Cardiac fibroblast (primary cell): ENCODE data around the gene KDM2A.
A peak's percentile ranks its signal among the peaks of the same experiment; 100 is the strongest.
"Not testable (repeated sequence)": the region's sequence is repeated elsewhere in the genome, so short reads cannot be mapped to it uniquely, and the experiment has no call there.

Source experiments
- DNase-seq, 2 donors: peaks; one replicate each; pipeline versions ENCODE4 v3.0.0 to v3.0.0-alpha.2; 2010; ENCODE audit warnings: low read depth in 2 of 2
- H3K4me3 ChIP-seq, 2 donors: replicated peaks in 1 of 2; 1 replicate in 1 of 2; 2 replicates in 1 of 2; pipeline ENCODE4 v1.5.1; 2011; ENCODE audit warnings: low read depth in 2 of 2, low read length in 2 of 2, mild to moderate bottlenecking in 2 of 2, moderate library complexity in 1 of 2
- TF ChIP-seq, protein P1 (sequence below): IDR thresholded peaks from one replicate; pipeline ENCODE4 v1.5.1; 2011; ENCODE audit warnings: low read depth, mild to moderate bottlenecking, low read length, inconsistent platforms

KDM2A gene

DNA sequence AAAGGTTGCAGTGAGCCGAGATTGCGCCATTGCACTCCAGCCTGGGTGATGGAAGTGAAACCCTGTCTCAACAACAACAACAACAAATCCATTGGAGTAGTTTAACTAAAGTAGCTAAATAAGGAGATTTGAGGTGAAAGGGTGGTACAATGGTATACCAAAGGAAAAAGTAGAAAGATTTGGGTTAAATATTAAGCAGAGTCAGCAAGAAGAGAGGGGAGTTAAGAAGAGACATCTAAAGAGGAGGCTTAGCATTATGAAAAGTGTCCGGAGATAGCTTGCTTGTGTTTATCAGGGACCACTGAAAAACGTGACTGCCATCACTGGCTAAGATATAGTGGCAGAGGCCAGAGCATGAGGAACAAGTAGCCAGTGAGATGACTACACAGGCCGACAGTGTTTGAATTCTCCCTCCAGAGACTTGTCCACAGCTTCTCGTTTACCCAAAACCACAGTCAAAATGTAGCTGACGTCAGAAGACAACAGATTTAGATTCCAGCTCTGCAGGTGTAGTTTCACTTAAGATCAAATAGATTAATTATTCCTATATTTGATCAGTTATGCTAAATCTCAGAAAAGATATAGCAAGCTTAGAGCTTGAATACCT is 114.6 kb downstream of the KDM2A start:
- no peak for DNase-seq
- H3K4me3 ChIP-seq, result no peak overlapping the region
- TF ChIP-seq, protein P1, sequence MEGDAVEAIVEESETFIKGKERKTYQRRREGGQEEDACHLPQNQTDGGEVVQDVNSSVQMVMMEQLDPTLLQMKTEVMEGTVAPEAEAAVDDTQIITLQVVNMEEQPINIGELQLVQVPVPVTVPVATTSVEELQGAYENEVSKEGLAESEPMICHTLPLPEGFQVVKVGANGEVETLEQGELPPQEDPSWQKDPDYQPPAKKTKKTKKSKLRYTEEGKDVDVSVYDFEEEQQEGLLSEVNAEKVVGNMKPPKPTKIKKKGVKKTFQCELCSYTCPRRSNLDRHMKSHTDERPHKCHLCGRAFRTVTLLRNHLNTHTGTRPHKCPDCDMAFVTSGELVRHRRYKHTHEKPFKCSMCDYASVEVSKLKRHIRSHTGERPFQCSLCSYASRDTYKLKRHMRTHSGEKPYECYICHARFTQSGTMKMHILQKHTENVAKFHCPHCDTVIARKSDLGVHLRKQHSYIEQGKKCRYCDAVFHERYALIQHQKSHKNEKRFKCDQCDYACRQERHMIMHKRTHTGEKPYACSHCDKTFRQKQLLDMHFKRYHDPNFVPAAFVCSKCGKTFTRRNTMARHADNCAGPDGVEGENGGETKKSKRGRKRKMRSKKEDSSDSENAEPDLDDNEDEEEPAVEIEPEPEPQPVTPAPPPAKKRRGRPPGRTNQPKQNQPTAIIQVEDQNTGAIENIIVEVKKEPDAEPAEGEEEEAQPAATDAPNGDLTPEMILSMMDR, result no peak

- not testable (repeated sequence) for DNase-seq
Observed at GRCh38 chr11:67234571-67234970, 115.5 kb downstream of the KDM2A start.

DNA sequence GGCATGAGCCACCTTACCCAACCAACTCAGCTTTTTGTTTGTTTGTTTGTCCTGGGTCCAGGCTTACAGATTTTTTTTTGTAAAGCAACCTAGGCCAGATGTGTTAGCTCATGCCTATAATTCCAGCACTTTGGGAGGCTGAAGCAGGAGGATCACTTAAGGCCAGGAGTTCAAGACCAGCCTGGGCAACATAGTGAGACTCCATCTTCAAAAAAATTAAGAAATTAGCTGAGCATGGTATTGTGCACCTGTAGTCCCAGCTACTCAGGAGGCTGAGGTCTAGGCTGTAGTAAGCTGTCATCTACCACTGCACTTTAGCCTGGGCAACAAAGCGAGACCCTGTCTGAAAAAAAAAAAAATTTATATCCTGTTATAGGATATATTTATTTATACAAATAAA is 118.5 kb downstream of the KDM2A start:
- TF ChIP-seq, protein P1, result no peak
- H3K4me3 ChIP-seq, result no peak overlapping the region
- DNase-seq, result no peak

More at GRCh38 chr11:67234571-67234970, 115.5 kb downstream of the KDM2A start:
- not testable (repeated sequence) for H3K4me3 ChIP-seq

GRCh38 chr11:67238894-67239782 is 120.1 kb downstream of the KDM2A start:
- peak; percentile 26 to 27 for DNase-seq
- TF ChIP-seq, protein P1, result no peak
- H3K4me3 ChIP-seq, result peak overlapping the region in 1 of 2 donors; percentile 37

DNA sequence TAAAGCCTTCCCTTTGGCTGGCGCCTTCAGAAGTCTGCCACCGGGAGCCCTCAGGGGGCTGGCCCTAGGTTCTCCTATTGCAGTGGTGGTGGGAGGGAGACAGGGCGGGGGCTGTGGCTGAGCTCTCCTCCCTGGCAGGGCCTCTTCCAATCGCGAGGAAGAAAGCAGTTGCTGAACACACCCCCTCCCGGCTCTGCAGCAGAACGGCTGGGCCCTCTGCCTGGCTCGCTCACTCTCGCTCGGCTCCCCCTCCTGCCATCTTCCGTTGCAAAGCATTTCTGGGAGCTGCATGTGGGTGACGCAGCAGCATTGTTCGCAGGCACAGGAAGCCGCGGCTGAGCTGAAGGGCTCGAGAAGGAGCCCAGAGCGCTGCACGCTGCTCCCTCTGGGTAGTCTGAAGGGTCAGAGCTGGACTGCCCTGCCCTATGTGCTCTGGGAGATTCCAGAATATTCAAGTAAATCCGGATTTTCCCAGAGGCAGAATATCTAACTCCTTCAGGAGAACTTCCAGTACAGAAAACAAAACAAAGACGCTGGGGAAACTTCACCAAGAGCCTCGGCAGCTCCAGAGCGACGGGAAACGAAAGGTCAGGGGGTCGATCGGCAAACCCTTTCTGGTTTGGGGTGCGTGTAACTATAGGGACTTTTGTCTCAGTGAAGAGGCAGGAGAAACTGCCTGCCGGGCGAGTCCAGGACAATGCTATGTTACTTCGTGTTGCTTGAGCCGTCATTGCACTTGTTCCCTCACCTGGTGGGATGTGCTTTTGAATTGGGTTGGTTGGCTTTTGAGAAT is 120.9 kb downstream of the KDM2A start:
- peak; percentile 99 for DNase-seq
- TF ChIP-seq, protein P1, result peak; percentile 6
- H3K4me3 ChIP-seq, result peak overlapping the region; percentile 65 to 86

- TF ChIP-seq, protein P1, result no peak
- H3K4me3 ChIP-seq, result peak overlapping the region; percentile 65 to 86
Observed at GRCh38 chr11:67240576-67241389, 121.7 kb downstream of the KDM2A start.

More at GRCh38 chr11:67240576-67241389, 121.7 kb downstream of the KDM2A start:
- peak; percentile 84 for DNase-seq
